Cerebellar cortex (tissue), 1 donor: ENCODE results near the gene LTB.

Source experiments
- DNase-seq: peaks from one replicate; pipeline ENCODE4 v3.0.0-alpha.2; 2015; ENCODE audit warnings: low spot score

The LTB gene

GRCh38 chr6:31582230-31582643 lies at the start of gene LTB:
Gene LTB, minus strand, starts transcription at chr6:31582424. Its CDS starts 7 bp downstream, at chr6:31582417.
- DNase-seq = no peak

GRCh38 chr6:31631681-31632278 lies 49.6 kb upstream of the LTB start:
- no peak for DNase-seq

GRCh38 chr6:31631209-31631608 lies 49.0 kb upstream of the LTB start:
- no peak for DNase-seq

GRCh38 chr6:31630177-31630934 lies 48.1 kb upstream of the LTB start:
- no peak for DNase-seq

- DNase-seq = no peak
Measured at GRCh38 chr6:31629014-31629413, 46.8 kb upstream of the LTB start.

GRCh38 chr6:31627690-31628287 lies 45.6 kb upstream of the LTB start:
- no peak for DNase-seq

- DNase-seq = no peak
Measured at GRCh38 chr6:31626952-31627351, 44.7 kb upstream of the LTB start.

- DNase-seq = no peak
Measured at GRCh38 chr6:31624070-31624469, 41.8 kb upstream of the LTB start.

GRCh38 chr6:31622684-31623091 lies 40.5 kb upstream of the LTB start:
- no peak for DNase-seq

- no peak for DNase-seq
Measured at GRCh38 chr6:31621991-31622390, 39.8 kb upstream of the LTB start.

- no peak for DNase-seq
Measured at GRCh38 chr6:31621320-31621939, 39.2 kb upstream of the LTB start.

GRCh38 chr6:31620586-31621319 lies 38.5 kb upstream of the LTB start, which contains the start of gene PRRC2A:
Gene PRRC2A, plus strand, starts transcription at chr6:31620715. Its CDS starts 2,075 bp downstream, at chr6:31622790.
- no peak for DNase-seq

- DNase-seq = peak; percentile 100
Measured at GRCh38 chr6:31619805-31620585, 37.8 kb upstream of the LTB start.

GRCh38 chr6:31617010-31617409 lies 34.8 kb upstream of the LTB start:
- no peak for DNase-seq

GRCh38 chr6:31615748-31616147 lies 33.5 kb upstream of the LTB start:
- DNase-seq = no peak

GRCh38 chr6:31614684-31615578 lies 32.7 kb upstream of the LTB start, which contains the start of gene AIF1:
Gene AIF1, plus strand, starts transcription at chr6:31615234. Its CDS starts 96 bp downstream, at chr6:31615330.
- no peak for DNase-seq

GRCh38 chr6:31614075-31614619 lies 31.9 kb upstream of the LTB start:
- no peak for DNase-seq

GRCh38 chr6:31610968-31611367 lies 28.7 kb upstream of the LTB start:
- peak; percentile 42 for DNase-seq

- no peak for DNase-seq
Measured at GRCh38 chr6:31609519-31610406, 27.5 kb upstream of the LTB start.
